HL-60 (cell line): Measurements from ENCODE around the gene TNF.

Experiments used
- DNase-seq, 2 experiments: peaks; one replicate each; pipeline ENCODE4 v3.0.0-alpha.2; 2010 to 2020; ENCODE audit warnings: low read depth in 1 of 2, low spot score in 1 of 2
- H3K27ac ChIP-seq: fragments of 250-450 bp; sonication (Bioruptor Pico); replicated peaks from 2 replicates; pipeline ENCODE4 v1.5.1; 2020; ENCODE audit warnings: mild to moderate bottlenecking, moderate library complexity
- H3K27me3 ChIP-seq: fragments of 250-450 bp; sonication (Bioruptor Pico); 2 replicates; pipeline ENCODE4 v1.5.1; 2021; ENCODE audit warnings: mild to moderate bottlenecking, moderate library complexity; ENCODE audit not compliant: insufficient read depth, poor library complexity, severe bottlenecking
- H3K4me3 ChIP-seq: replicated peaks from 2 replicates; pipeline ENCODE4 v1.5.1; 2011; ENCODE audit warnings: mild to moderate bottlenecking, control low read depth, low read length; ENCODE audit not compliant: insufficient read depth
- GABPA ChIP-seq: IDR thresholded peaks from 2 replicates; pipeline ENCODE4 v1.6.1; 2012; ENCODE audit warnings: low read depth
- POLR2AphosphoS5 ChIP-seq: IDR thresholded peaks from 2 replicates; pipeline ENCODE4 v1.6.1; 2012; ENCODE audit warnings: low read depth
- SPI1 ChIP-seq: IDR thresholded peaks from 2 replicates; pipeline ENCODE4 v1.6.1; 2012; ENCODE audit warnings: low read depth, mild to moderate bottlenecking, borderline replicate concordance
- TF ChIP-seq, protein P1 (sequence below): IDR thresholded peaks from one replicate; pipeline ENCODE4 v1.5.1; 2011; ENCODE audit warnings: low read length, control low read depth, inconsistent platforms; ENCODE audit not compliant: insufficient read depth
- TF ChIP-seq, protein P2 (sequence below): IDR thresholded peaks from 2 replicates; pipeline ENCODE4 v1.6.1; 2012; ENCODE audit warnings: low read depth; ENCODE audit not compliant: insufficient replicate concordance

Gene TNF

DNA sequence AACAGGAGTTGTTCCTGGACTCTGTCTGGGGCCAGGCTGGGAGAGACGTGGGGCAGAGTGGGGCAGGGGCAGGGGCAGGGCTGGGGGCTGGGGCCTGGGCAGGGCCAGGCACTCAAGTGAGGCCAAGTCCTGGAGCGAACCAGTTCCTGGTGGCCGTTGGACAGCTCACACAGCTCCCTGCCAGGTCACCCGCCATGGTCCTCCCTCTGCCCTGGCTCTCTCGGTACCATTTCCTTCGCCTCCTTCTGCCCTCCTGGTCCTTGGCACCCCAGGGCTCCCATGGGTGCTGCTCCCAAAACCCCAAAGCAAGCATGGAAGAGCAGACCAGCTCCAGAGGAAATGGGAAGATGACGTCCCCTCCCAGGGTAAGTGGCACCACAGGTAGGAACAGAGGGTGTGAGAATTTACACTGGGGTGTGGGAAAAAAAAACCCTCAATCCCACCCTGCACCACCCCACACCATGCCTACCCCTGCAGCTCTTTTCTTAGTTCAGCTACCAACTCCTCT is 46.5 kb upstream of the TNF start, which contains the start of gene MCCD1:
TSS of gene MCCD1 (plus strand) at position 142 of the 508 bp plus-strand sequence. CDS start at position 195, 53 bp downstream.
- TF ChIP-seq, protein P1, sequence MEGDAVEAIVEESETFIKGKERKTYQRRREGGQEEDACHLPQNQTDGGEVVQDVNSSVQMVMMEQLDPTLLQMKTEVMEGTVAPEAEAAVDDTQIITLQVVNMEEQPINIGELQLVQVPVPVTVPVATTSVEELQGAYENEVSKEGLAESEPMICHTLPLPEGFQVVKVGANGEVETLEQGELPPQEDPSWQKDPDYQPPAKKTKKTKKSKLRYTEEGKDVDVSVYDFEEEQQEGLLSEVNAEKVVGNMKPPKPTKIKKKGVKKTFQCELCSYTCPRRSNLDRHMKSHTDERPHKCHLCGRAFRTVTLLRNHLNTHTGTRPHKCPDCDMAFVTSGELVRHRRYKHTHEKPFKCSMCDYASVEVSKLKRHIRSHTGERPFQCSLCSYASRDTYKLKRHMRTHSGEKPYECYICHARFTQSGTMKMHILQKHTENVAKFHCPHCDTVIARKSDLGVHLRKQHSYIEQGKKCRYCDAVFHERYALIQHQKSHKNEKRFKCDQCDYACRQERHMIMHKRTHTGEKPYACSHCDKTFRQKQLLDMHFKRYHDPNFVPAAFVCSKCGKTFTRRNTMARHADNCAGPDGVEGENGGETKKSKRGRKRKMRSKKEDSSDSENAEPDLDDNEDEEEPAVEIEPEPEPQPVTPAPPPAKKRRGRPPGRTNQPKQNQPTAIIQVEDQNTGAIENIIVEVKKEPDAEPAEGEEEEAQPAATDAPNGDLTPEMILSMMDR: no peak
- TF ChIP-seq SPI1 (no peak), POLR2AphosphoS5 (no peak), GABPA (no peak)
- TF ChIP-seq, protein P2, sequence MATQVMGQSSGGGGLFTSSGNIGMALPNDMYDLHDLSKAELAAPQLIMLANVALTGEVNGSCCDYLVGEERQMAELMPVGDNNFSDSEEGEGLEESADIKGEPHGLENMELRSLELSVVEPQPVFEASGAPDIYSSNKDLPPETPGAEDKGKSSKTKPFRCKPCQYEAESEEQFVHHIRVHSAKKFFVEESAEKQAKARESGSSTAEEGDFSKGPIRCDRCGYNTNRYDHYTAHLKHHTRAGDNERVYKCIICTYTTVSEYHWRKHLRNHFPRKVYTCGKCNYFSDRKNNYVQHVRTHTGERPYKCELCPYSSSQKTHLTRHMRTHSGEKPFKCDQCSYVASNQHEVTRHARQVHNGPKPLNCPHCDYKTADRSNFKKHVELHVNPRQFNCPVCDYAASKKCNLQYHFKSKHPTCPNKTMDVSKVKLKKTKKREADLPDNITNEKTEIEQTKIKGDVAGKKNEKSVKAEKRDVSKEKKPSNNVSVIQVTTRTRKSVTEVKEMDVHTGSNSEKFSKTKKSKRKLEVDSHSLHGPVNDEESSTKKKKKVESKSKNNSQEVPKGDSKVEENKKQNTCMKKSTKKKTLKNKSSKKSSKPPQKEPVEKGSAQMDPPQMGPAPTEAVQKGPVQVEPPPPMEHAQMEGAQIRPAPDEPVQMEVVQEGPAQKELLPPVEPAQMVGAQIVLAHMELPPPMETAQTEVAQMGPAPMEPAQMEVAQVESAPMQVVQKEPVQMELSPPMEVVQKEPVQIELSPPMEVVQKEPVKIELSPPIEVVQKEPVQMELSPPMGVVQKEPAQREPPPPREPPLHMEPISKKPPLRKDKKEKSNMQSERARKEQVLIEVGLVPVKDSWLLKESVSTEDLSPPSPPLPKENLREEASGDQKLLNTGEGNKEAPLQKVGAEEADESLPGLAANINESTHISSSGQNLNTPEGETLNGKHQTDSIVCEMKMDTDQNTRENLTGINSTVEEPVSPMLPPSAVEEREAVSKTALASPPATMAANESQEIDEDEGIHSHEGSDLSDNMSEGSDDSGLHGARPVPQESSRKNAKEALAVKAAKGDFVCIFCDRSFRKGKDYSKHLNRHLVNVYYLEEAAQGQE: no peak
- Histone ChIP-seq H3K4me3 (no peak within 1 kb of the TSS), H3K27me3 (no peaks in the 10 kb centered on the region), H3K27ac (no peak within 1 kb of the TSS)
- DNase-seq: no peak

DNA sequence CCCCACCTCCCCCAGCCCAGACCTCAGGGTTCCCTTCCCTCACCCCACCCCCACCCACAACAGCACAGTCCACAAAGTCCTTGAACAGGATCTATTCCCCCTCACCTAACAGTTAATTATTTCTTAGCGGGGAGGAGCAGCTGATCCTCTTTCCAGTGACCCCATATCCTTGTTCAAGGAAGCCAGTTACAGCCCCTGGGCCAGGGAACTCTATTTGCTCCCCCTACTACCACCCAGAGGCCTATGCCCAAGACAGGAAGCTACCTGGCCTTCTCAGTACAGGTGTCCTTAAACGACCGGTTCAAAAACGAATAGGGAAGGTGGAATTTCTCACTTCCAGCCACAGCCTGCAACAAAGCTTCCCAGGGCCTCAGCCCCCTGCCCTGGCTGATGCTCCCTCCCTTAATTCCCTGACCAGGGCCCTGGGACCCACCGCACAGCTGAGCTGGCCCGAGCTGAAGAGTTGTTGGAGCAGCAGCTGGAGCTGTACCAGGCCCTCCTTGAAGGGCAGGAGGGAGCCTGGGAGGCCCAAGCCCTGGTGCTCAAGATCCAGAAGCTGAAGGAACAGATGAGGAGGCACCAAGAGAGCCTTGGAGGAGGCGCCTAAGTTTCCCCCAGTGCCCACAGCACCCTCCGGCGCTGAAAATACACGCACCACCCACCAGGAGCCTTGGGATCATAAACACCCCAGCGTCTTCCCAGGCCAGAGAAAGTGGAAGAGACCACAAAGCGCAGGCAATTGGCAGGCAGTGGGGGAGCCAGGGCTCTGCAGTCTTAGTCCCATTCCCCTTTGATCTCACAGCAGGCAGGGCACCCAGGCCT is 45.8 kb upstream of the TNF start:
- H3K27ac ChIP-seq: no peak overlapping the region
- no peaks in the 10 kb centered on the region for H3K27me3 ChIP-seq
- TF ChIP-seq SPI1 (no peak), POLR2AphosphoS5 (peak; percentile 77; the same call in 1 of the 2 replicates)
- H3K4me3 ChIP-seq: no peak overlapping the region
- no peak for DNase-seq

DNA sequence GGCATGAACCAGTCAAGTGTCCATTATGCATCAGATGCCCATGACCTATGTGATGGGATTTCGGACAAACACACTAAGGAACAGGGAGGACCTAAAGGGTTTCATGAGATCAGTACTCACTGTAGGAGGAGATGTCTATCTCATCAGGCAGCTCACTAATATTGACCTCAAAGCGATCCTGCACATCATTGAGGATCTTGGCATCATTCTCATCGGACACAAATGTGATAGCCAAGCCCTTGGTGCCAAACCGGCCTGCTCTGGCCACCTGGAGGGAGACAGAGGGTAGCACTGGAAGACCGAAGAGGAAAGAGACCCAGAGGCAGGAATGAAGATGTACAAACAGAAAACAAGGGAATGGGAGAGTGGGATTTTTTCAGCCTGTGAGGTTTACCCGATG is 44.7 kb upstream of the TNF start:
- TF ChIP-seq SPI1: no peak
- TF ChIP-seq POLR2AphosphoS5: 0 out of 2 replicates have a peak, but pooled peaks have one; percentile 15
- TF ChIP-seq, protein P2: no peak
- TF ChIP-seq, protein P1: no peak
- DNase-seq: no peak
- H3K27ac ChIP-seq: no peak overlapping the region
- H3K4me3 ChIP-seq: no peak overlapping the region
- H3K27me3 ChIP-seq: no peaks in the 10 kb centered on the region

DNA sequence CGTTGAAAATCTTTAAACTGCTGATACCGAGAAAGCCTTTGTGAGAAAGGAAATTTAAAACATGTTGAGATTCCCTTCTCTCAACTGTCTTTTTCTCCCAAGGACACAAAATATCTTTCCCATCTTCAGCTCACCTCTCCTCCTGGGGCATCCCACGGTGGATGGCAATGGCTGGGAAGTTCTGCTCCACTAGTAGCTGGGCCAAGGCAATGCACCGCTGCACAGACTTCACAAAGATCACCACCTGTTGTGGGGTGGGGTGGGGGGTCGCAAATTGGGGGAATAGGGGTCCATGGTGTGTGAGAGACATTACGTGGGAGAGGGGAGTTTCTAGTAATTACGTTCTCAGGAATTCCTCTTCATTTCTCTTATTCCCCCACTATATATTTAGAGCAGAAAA is 44.2 kb upstream of the TNF start:
- DNase-seq: no peak
- Histone ChIP-seq H3K27me3 (no peaks in the 10 kb centered on the region), H3K4me3 (no peak overlapping the region), H3K27ac (no peak overlapping the region)
- TF ChIP-seq POLR2AphosphoS5: peak; percentile 18; the same call in 1 of the 2 replicates
- TF ChIP-seq GABPA: no peak
